ENCODE data around the gene LMO1.

The LMO1 gene

GRCh38 chr11:8263769-8264410, at the start of gene LMO1:
Gene LMO1, minus strand, starts transcription at chr11:8263878. Its CDS starts 516 bp downstream, at chr11:8263362.
- H3K27me3 Mint-ChIP-seq (ENCODE audit: low read depth) = peaks cover 64% of the 10 kb centered on the region
- peaks cover 6% of the 10 kb centered on the region for H3K4me1 Mint-ChIP-seq (ENCODE audit: low read depth)
- no peaks in the 10 kb centered on the region for H3K9me3 Mint-ChIP-seq
- H3K36me3 Mint-ChIP-seq (ENCODE audit: low read depth) = no peaks in the 10 kb centered on the region
- H3K27ac Mint-ChIP-seq = no peak within 1 kb of the TSS
- peak within 1 kb of the TSS; percentile 53 for H3K4me3 Mint-ChIP-seq

DNA sequence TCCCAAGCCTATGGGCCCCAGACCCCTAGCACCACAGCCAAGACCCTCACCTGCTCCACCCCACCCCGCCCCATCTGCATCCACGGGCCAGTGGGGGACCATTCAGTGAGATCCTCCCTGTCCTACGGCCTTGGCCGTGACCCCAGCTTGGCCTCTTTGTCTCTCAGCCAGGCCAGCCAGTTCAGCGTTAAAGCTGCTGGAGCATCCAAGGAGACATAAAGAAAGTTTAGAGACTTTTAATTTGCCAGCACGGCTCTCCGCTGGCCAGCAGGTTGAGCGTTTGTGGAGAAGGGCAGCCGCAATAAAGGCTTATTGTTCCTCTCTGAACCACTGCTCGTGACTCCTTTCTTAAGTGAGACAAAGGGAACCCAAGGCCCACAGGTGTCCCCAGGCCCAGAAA, 49.3 kb upstream of the LMO1 start:
- Mint-ChIP-seq H3K27ac (no peak overlapping the region), H3K4me3 (no peak overlapping the region), H3K9me3 (no peaks in the 10 kb centered on the region), H3K4me1 (ENCODE audit: low read depth) (no peaks in the 10 kb centered on the region), H3K27me3 (ENCODE audit: low read depth) (no peaks in the 10 kb centered on the region), H3K36me3 (ENCODE audit: low read depth) (no peaks in the 10 kb centered on the region)

- Mint-ChIP-seq H3K4me3 (no peak overlapping the region), H3K27ac (no peak overlapping the region), H3K9me3 (no peaks in the 10 kb centered on the region), H3K4me1 (ENCODE audit: low read depth) (no peaks in the 10 kb centered on the region), H3K27me3 (ENCODE audit: low read depth) (no peaks in the 10 kb centered on the region), H3K36me3 (ENCODE audit: low read depth) (no peaks in the 10 kb centered on the region)
Measured at GRCh38 chr11:8311366-8311765, 47.7 kb upstream of the LMO1 start.

GRCh38 chr11:8310743-8311298, 47.1 kb upstream of the LMO1 start:
- Mint-ChIP-seq H3K27me3 (ENCODE audit: low read depth) (no peaks in the 10 kb centered on the region), H3K27ac (no peak overlapping the region), H3K9me3 (no peaks in the 10 kb centered on the region), H3K4me1 (ENCODE audit: low read depth) (no peaks in the 10 kb centered on the region), H3K4me3 (no peak overlapping the region), H3K36me3 (ENCODE audit: low read depth) (no peaks in the 10 kb centered on the region)

- no peak overlapping the region for H3K4me3 Mint-ChIP-seq
- no peaks in the 10 kb centered on the region for H3K4me1 Mint-ChIP-seq (ENCODE audit: low read depth)
- H3K9me3 Mint-ChIP-seq = peaks cover 2% of the 10 kb centered on the region
- H3K36me3 Mint-ChIP-seq (ENCODE audit: low read depth) = no peaks in the 10 kb centered on the region
- H3K27me3 Mint-ChIP-seq (ENCODE audit: low read depth) = peaks cover 4% of the 10 kb centered on the region
- H3K27ac Mint-ChIP-seq = no peak overlapping the region
Measured at GRCh38 chr11:8309862-8310261, 46.2 kb upstream of the LMO1 start.

GRCh38 chr11:8309311-8309710, 45.6 kb upstream of the LMO1 start:
- H3K4me3 Mint-ChIP-seq = no peak overlapping the region
- peaks cover 4% of the 10 kb centered on the region for H3K27me3 Mint-ChIP-seq (ENCODE audit: low read depth)
- H3K9me3 Mint-ChIP-seq = peaks cover 7% of the 10 kb centered on the region
- H3K4me1 Mint-ChIP-seq (ENCODE audit: low read depth) = no peaks in the 10 kb centered on the region
- H3K36me3 Mint-ChIP-seq (ENCODE audit: low read depth) = no peaks in the 10 kb centered on the region
- no peak overlapping the region for H3K27ac Mint-ChIP-seq

- no peaks in the 10 kb centered on the region for H3K4me1 Mint-ChIP-seq (ENCODE audit: low read depth)
- H3K4me3 Mint-ChIP-seq = no peak overlapping the region
- no peak overlapping the region for H3K27ac Mint-ChIP-seq
- peaks cover 4% of the 10 kb centered on the region for H3K27me3 Mint-ChIP-seq (ENCODE audit: low read depth)
- H3K9me3 Mint-ChIP-seq = peaks cover 7% of the 10 kb centered on the region
- no peaks in the 10 kb centered on the region for H3K36me3 Mint-ChIP-seq (ENCODE audit: low read depth)
Measured at GRCh38 chr11:8307601-8308000, 43.9 kb upstream of the LMO1 start.

GRCh38 chr11:8301622-8302021, 37.9 kb upstream of the LMO1 start:
- no peak overlapping the region for H3K4me3 Mint-ChIP-seq
- peaks cover 7% of the 10 kb centered on the region for H3K9me3 Mint-ChIP-seq
- H3K27me3 Mint-ChIP-seq (ENCODE audit: low read depth) = peaks cover 8% of the 10 kb centered on the region
- no peak overlapping the region for H3K27ac Mint-ChIP-seq
- no peaks in the 10 kb centered on the region for H3K36me3 Mint-ChIP-seq (ENCODE audit: low read depth)
- H3K4me1 Mint-ChIP-seq (ENCODE audit: low read depth) = no peaks in the 10 kb centered on the region

DNA sequence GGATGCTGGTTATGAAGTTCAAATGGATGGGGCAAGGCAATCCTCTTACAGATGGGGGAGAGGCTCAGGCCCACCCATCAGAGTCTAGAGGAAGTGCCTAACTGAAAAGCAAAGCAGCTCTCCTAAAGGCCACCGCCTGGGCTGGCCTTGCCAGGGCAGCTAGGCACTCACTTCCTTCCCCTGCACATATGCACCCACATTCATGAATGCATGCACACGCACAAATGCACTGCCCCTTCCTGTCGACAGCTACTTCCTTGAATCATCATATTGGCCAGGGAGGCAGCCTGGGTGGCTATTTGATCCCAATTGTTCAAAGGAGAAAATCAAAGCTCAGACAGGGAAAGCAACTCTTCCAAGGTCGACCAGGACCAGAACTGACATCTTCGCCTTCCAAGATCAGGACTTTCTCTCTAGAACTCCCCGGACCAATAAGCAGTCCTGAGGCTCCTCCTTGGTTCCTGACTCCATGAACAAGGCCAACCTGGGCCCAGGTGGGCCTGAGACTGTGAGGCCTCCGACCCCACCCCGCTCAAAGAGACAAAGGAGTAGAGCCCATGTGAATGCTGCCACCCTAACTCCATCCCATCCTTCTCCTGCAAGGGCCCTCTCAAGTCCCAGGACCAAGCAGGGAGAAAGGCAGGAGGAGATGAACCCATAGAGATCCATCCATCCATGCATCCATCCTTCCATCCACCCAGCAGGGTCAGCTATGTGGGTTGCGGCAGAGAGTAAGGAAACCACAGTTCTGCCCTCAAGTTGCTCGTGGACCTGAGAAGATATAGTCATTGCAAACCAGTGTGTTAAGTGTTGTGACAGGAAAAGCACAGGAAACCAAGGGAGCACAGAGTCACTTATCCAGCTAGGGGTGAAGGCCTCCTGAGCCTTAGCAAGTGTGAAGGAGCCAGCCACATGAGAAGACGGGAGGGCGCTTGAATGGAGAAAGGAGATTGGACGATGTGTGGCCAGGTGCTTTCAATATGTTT, 35.4 kb upstream of the LMO1 start:
- no peak overlapping the region for H3K27ac Mint-ChIP-seq
- no peaks in the 10 kb centered on the region for H3K36me3 Mint-ChIP-seq (ENCODE audit: low read depth)
- H3K9me3 Mint-ChIP-seq = no peaks in the 10 kb centered on the region

GRCh38 chr11:8297781-8298440, 34.2 kb upstream of the LMO1 start:
- H3K27me3 Mint-ChIP-seq (ENCODE audit: low read depth) = peaks cover 4% of the 10 kb centered on the region
- no peak overlapping the region for H3K27ac Mint-ChIP-seq
- no peaks in the 10 kb centered on the region for H3K9me3 Mint-ChIP-seq
- H3K4me3 Mint-ChIP-seq = no peak overlapping the region
- no peaks in the 10 kb centered on the region for H3K4me1 Mint-ChIP-seq (ENCODE audit: low read depth)
- H3K36me3 Mint-ChIP-seq (ENCODE audit: low read depth) = no peaks in the 10 kb centered on the region

More for the DNA sequence above, 35.4 kb upstream of the LMO1 start:
- peaks cover 4% of the 10 kb centered on the region for H3K27me3 Mint-ChIP-seq (ENCODE audit: low read depth)
- H3K4me1 Mint-ChIP-seq (ENCODE audit: low read depth) = no peaks in the 10 kb centered on the region
- H3K4me3 Mint-ChIP-seq = no peak overlapping the region

DNA sequence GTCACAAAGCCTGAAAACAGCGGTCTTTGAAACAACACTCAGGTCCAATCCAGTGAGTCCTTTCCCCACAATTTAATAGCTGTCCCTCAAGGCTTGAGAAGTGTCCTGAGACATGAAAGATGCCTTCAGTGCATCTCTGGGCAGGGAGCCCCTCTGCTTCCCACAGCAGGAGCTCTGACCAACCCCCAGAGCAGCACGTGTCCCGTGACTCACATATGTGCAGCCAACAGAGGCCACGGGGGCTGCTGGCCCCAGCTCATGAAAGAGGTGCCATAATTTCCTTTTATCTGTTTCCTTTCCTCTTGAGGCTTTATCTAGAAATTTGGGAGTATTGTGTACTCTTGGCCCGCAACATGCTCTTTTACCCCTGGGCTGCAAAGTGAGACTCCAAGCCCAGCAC, 33.2 kb upstream of the LMO1 start:
- Mint-ChIP-seq H3K9me3 (no peaks in the 10 kb centered on the region), H3K36me3 (ENCODE audit: low read depth) (no peaks in the 10 kb centered on the region), H3K27ac (no peak overlapping the region), H3K27me3 (ENCODE audit: low read depth) (peaks cover 4% of the 10 kb centered on the region), H3K4me3 (no peak overlapping the region), H3K4me1 (ENCODE audit: low read depth) (no peaks in the 10 kb centered on the region)

GRCh38 chr11:8296038-8296649, 32.5 kb upstream of the LMO1 start:
- Mint-ChIP-seq H3K4me1 (ENCODE audit: low read depth) (no peaks in the 10 kb centered on the region), H3K4me3 (no peak overlapping the region), H3K27ac (no peak overlapping the region)

GRCh38 chr11:8294251-8294935, 30.7 kb upstream of the LMO1 start:
- Mint-ChIP-seq H3K36me3 (ENCODE audit: low read depth) (no peaks in the 10 kb centered on the region), H3K4me3 (no peak overlapping the region), H3K27ac (no peak overlapping the region), H3K4me1 (ENCODE audit: low read depth) (no peaks in the 10 kb centered on the region), H3K27me3 (ENCODE audit: low read depth) (peaks cover 2% of the 10 kb centered on the region), H3K9me3 (no peaks in the 10 kb centered on the region)

More at GRCh38 chr11:8296038-8296649, 32.5 kb upstream of the LMO1 start:
- no peaks in the 10 kb centered on the region for H3K36me3 Mint-ChIP-seq (ENCODE audit: low read depth)
- peaks cover 4% of the 10 kb centered on the region for H3K27me3 Mint-ChIP-seq (ENCODE audit: low read depth)
- no peaks in the 10 kb centered on the region for H3K9me3 Mint-ChIP-seq

DNA sequence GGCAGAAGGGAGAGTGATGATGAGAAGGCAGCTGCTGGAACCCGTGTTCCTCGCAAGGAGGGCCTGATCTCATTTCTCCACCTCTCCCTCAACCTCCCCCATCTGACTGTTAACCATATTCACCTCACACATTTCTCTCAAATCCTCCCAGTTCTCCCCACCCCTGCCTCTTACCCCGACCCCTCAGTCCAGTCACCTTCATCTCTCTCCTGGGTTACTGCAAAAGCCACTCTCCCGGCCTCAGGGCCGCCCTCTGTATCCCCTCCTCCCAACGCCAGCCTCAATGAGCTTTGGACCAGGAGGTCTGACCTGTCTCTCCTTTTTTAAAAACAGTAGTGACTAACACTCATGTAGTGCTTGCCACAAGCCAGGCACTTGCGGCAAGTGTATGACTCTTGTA, 29.5 kb upstream of the LMO1 start:
- Mint-ChIP-seq H3K27ac (no peak overlapping the region), H3K4me1 (ENCODE audit: low read depth) (no peaks in the 10 kb centered on the region), H3K27me3 (ENCODE audit: low read depth) (no peaks in the 10 kb centered on the region), H3K4me3 (no peak overlapping the region), H3K36me3 (ENCODE audit: low read depth) (no peaks in the 10 kb centered on the region), H3K9me3 (no peaks in the 10 kb centered on the region)
